ENCODE measurements around the gene ASB13. TPM values are rescaled to one million over a fixed set of nuclear protein-coding genes. Genes with fewer than 3 reads are reported as not detected.

ASB13 gene
- total and polyA plus RNA-seq, 2 of the 13 experiments (the other 11 are each of a cell fraction or from before 2014, with no cell fraction given), result 9.3 to 15.4 TPM

DNA sequence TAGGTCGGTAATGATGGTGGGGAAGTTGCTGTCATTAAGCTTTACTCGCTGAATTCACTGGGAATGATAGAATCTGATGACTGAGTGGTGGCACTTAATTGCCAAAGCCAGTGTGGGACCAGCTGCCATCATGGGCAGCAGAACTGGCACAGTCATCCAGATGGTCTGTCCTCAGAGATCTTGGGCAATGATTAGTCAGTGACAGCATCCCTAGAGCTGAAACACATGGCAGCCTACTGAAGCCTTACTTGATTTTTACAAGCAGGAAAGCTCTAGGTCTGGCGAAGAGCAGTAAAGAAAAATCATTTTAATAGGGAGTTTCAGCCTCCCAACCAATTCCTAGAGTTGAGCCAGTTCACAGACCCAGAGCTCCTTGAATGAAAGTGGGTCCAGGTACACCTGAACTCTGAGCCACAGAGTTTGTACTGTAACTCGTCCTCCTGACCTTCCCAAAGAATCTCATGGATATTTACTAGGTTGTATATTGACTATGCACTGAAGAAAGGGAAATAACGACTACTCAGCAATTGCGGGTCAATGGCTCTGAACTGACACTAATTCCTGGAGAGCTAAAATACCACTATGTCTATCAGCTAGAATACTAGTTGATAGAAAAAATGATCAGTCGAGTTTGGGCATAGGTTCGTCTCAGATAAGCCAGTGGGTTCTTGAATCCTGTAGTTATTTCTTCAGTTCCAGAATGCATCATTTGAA, 4.4 kb upstream of the ASB13 start:
- Histone ChIP-seq H3K9me3 (ENCODE audit: low read length) (peaks cover 10% of the 10 kb centered on the region), H3K27me3 (ENCODE audit: control insufficient read depth in 1 of 2, insufficient read depth in 2 of 2, low read length in 2 of 2) (peaks cover 0 to 15% of the 10 kb centered on the region in 2 experiments; a peak in 1 of 5 replicates), H3K4me2 (ENCODE audit: low read depth, low read length) (no peak overlapping the region), H3K4me3 (replicated peaks in 1 of 3; ENCODE audit: insufficient read depth in 1 of 3, low read depth in 2 of 3, low read length in 3 of 3) (no peak overlapping the region), H2AFZ (ENCODE audit: low read length) (no peak overlapping the region), H3K9ac (ENCODE audit: insufficient read depth, low read depth, low read length) (no peak overlapping the region), H4K20me1 (ENCODE audit: insufficient read depth, low read length) (no peaks in the 10 kb centered on the region), H3K4me1 (ENCODE audit: insufficient read depth, low read length) (peaks cover 25% of the 10 kb centered on the region), H3K36me3 (replicated peaks in 1 of 2; ENCODE audit: control insufficient read depth in 1 of 2, insufficient read depth in 2 of 2, low read length in 2 of 2) (no peaks in the 10 kb centered on the region), H3K79me2 (ENCODE audit: insufficient read depth, low read length) (peaks cover under 1% of the 10 kb centered on the region), H3K27ac (ENCODE audit: extremely low read length, insufficient read depth, low read length) (no peak overlapping the region)
- TF ChIP-seq ISL2 (CRISPR knock-in tag; IDR thresholded peaks at IDR 0.05) (no peak), MAFK (conservative IDR thresholded peaks at IDR 0.05 in 1 of 2, IDR thresholded peaks at IDR 0.05 in 1 of 2; ENCODE audit: low read length in 2 of 2) (peak; percentile 39 to 53; a peak in 3 of 4 replicates), HIVEP1 (CRISPR knock-in tag; IDR thresholded peaks at IDR 0.05) (no peak), ZBTB20 (CRISPR knock-in tag; IDR thresholded peaks at IDR 0.05; ENCODE audit: borderline replicate concordance, low read depth) (no peak), SALL2 (CRISPR knock-in tag; IDR thresholded peaks at IDR 0.05) (no peak), ZNF747 (CRISPR knock-in tag; IDR thresholded peaks at IDR 0.05; ENCODE audit: borderline replicate concordance) (no peak), BCL6 (CRISPR knock-in tag; IDR thresholded peaks at IDR 0.05) (peak; percentile 32; the same call in 1 of the 2 replicates), ZNF326 (CRISPR knock-in tag; IDR thresholded peaks at IDR 0.05; ENCODE audit: borderline replicate concordance) (no peak)
- TF ChIP-seq, protein P1, sequence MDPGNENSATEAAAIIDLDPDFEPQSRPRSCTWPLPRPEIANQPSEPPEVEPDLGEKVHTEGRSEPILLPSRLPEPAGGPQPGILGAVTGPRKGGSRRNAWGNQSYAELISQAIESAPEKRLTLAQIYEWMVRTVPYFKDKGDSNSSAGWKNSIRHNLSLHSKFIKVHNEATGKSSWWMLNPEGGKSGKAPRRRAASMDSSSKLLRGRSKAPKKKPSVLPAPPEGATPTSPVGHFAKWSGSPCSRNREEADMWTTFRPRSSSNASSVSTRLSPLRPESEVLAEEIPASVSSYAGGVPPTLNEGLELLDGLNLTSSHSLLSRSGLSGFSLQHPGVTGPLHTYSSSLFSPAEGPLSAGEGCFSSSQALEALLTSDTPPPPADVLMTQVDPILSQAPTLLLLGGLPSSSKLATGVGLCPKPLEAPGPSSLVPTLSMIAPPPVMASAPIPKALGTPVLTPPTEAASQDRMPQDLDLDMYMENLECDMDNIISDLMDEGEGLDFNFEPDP (CRISPR knock-in tag; conservative IDR thresholded peaks at IDR 0.05), result no peak
- TF ChIP-seq, protein P2, sequence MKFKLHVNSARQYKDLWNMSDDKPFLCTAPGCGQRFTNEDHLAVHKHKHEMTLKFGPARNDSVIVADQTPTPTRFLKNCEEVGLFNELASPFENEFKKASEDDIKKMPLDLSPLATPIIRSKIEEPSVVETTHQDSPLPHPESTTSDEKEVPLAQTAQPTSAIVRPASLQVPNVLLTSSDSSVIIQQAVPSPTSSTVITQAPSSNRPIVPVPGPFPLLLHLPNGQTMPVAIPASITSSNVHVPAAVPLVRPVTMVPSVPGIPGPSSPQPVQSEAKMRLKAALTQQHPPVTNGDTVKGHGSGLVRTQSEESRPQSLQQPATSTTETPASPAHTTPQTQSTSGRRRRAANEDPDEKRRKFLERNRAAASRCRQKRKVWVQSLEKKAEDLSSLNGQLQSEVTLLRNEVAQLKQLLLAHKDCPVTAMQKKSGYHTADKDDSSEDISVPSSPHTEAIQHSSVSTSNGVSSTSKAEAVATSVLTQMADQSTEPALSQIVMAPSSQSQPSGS (CRISPR knock-in tag; IDR thresholded peaks at IDR 0.05), result no peak
- intact Hi-C loops (cut with micrococcal nuclease; ENCODE audit: unreplicated experiment) (no loop called here), in situ Hi-C loops (cut with HindIII; ENCODE audit: extremely low pct_ligation_motif_present, low pct_unique_long_range_greater_than_20kb) (no loop called here)
- DNase-seq (ENCODE audit: low spot score), result no peak
- FAIRE-seq, result no peak
- 21% methylated on average over 8 of the region's 8 CpGs for WGBS (ENCODE audit: low lambda C conversion rate)
- no peak for ATAC-seq
- CTCF ChIA-PET (ENCODE audit: low intra/inter-chr PET ratio, low total read pairs), result no interaction called here
- POLR2A ChIA-PET, result interaction anchor here (1.3 kb wide), 1 partner anchor 11 kb away, joined by 4 read pairs; no protein-coding TSS in a partner anchor
- no TSS peak for BruUV-seq (replicated peaks)
